Activated naive CD8-positive, alpha-beta T cell treated with anti-CD3 and anti-CD28 coated beads, Interleukin-2, amount 50 U/mL, for 24 hours (primary cell): ENCODE data around the gene IL22RA2.
"Not testable (repeated sequence)": the region's sequence is repeated elsewhere in the genome, so short reads cannot be mapped to it uniquely, and the experiment has no call there.

Source experiments
- ATAC-seq: fragments of 150-1000 bp; cut with Tn5 transposase; one replicate; pipeline ENCODE4 v1.10.0; 2021
- DNase-seq: peaks from one replicate; pipeline ENCODE4 v3.0.0; 2021
- H3K27ac Mint-ChIP-seq: one replicate; pipeline ENCODE4 v1.8.0; 2021; ENCODE audit warnings: mild to moderate bottlenecking, mixed read lengths
- H3K27me3 Mint-ChIP-seq: one replicate; pipeline ENCODE4 v1.8.0; 2021; ENCODE audit warnings: mixed read lengths
- H3K36me3 Mint-ChIP-seq: one replicate; pipeline ENCODE4 v1.8.0; 2021; ENCODE audit warnings: low read depth, mixed read lengths
- H3K4me1 Mint-ChIP-seq: one replicate; pipeline ENCODE4 v1.8.0; 2021; ENCODE audit warnings: mixed read lengths
- H3K4me3 Mint-ChIP-seq: one replicate; pipeline ENCODE4 v1.8.0; 2021; ENCODE audit warnings: mild to moderate bottlenecking, moderate library complexity, mixed read lengths
- H3K9me3 Mint-ChIP-seq: one replicate; pipeline ENCODE4 v1.8.0; 2021; ENCODE audit warnings: mixed read lengths

The IL22RA2 gene

GRCh38 chr6:137173501-137173900 is at the start of gene IL22RA2:
TSS of gene IL22RA2 (minus strand) at chr6:137173644. CDS start at chr6:137161749, 11,895 bp downstream.
- no peaks in the 10 kb centered on the region for H3K36me3 Mint-ChIP-seq
- H3K27me3 Mint-ChIP-seq, result peaks cover 5% of the 10 kb centered on the region
- no peak for ATAC-seq
- H3K4me1 Mint-ChIP-seq, result peaks cover 25% of the 10 kb centered on the region
- no peaks in the 10 kb centered on the region for H3K9me3 Mint-ChIP-seq
- DNase-seq, result no peak
- peak within 1 kb of the TSS; percentile 80 for H3K27ac Mint-ChIP-seq
- H3K4me3 Mint-ChIP-seq, result no peak within 1 kb of the TSS

GRCh38 chr6:137222381-137222780 is 48.9 kb upstream of the IL22RA2 start:
- ATAC-seq (no peak), DNase-seq (no peak)
- H3K27me3 Mint-ChIP-seq, result no peaks in the 10 kb centered on the region
- H3K9me3 Mint-ChIP-seq, result no peaks in the 10 kb centered on the region
- peaks cover 61% of the 10 kb centered on the region for H3K4me1 Mint-ChIP-seq
- peaks cover 7% of the 10 kb centered on the region for H3K36me3 Mint-ChIP-seq
- no peak overlapping the region for H3K4me3 Mint-ChIP-seq
- no peak overlapping the region for H3K27ac Mint-ChIP-seq

- H3K4me1 Mint-ChIP-seq, result peaks cover 67% of the 10 kb centered on the region
- no peaks in the 10 kb centered on the region for H3K9me3 Mint-ChIP-seq
- H3K27ac Mint-ChIP-seq, result peak overlapping the region; percentile 76
- H3K4me3 Mint-ChIP-seq, result peak overlapping the region; percentile 100
- no peak for DNase-seq
- no peaks in the 10 kb centered on the region for H3K27me3 Mint-ChIP-seq
- ATAC-seq, result no peak
- H3K36me3 Mint-ChIP-seq, result peaks cover 9% of the 10 kb centered on the region
Observed at GRCh38 chr6:137219664-137220252, 46.3 kb upstream of the IL22RA2 start.

- peak within 1 kb of the TSS; percentile 99 for H3K27ac Mint-ChIP-seq
- peak; percentile 99 for DNase-seq
- H3K36me3 Mint-ChIP-seq, result peaks cover 9% of the 10 kb centered on the region
- peak within 1 kb of the TSS; percentile 100 for H3K4me3 Mint-ChIP-seq
- ATAC-seq, result peak; percentile 89
- no peaks in the 10 kb centered on the region for H3K9me3 Mint-ChIP-seq
- H3K4me1 Mint-ChIP-seq, result peaks cover 66% of the 10 kb centered on the region
- no peaks in the 10 kb centered on the region for H3K27me3 Mint-ChIP-seq
Observed at GRCh38 chr6:137218917-137219663, 45.6 kb upstream of the IL22RA2 start, which contains the start of gene IFNGR1. TSS of gene IFNGR1 (minus strand) at chr6:137219385. CDS start at chr6:137219327, 58 bp downstream.

GRCh38 chr6:137218473-137218916 is 45.1 kb upstream of the IL22RA2 start:
- Mint-ChIP-seq H3K27me3 (no peaks in the 10 kb centered on the region), H3K36me3 (peaks cover 13% of the 10 kb centered on the region), H3K4me1 (peaks cover 66% of the 10 kb centered on the region), H3K9me3 (no peaks in the 10 kb centered on the region), H3K4me3 (peak overlapping the region; percentile 100), H3K27ac (peak overlapping the region; percentile 99)
- peak; percentile 37 for DNase-seq
- ATAC-seq, result peak; percentile 83

GRCh38 chr6:137217801-137218472 is 44.5 kb upstream of the IL22RA2 start:
- H3K9me3 Mint-ChIP-seq, result no peaks in the 10 kb centered on the region
- peak overlapping the region; percentile 99 for H3K27ac Mint-ChIP-seq
- ATAC-seq, result no peak
- no peak for DNase-seq
- no peaks in the 10 kb centered on the region for H3K27me3 Mint-ChIP-seq
- H3K36me3 Mint-ChIP-seq, result peaks cover 13% of the 10 kb centered on the region
- peaks cover 67% of the 10 kb centered on the region for H3K4me1 Mint-ChIP-seq
- H3K4me3 Mint-ChIP-seq, result peak overlapping the region; percentile 100

- Mint-ChIP-seq H3K36me3 (peaks cover 15% of the 10 kb centered on the region), H3K27ac (no peak overlapping the region), H3K4me3 (peak overlapping the region; percentile 100), H3K27me3 (no peaks in the 10 kb centered on the region), H3K4me1 (peaks cover 74% of the 10 kb centered on the region), H3K9me3 (no peaks in the 10 kb centered on the region)
- DNase-seq (no peak), ATAC-seq (no peak)
Observed at GRCh38 chr6:137216875-137217553, 43.6 kb upstream of the IL22RA2 start.

GRCh38 chr6:137216106-137216505 is 42.7 kb upstream of the IL22RA2 start:
- ATAC-seq (no peak), DNase-seq (no peak)
- Mint-ChIP-seq H3K27me3 (no peaks in the 10 kb centered on the region), H3K4me1 (peaks cover 80% of the 10 kb centered on the region), H3K4me3 (peak overlapping the region; percentile 100), H3K36me3 (peaks cover 19% of the 10 kb centered on the region), H3K9me3 (no peaks in the 10 kb centered on the region), H3K27ac (no peak overlapping the region)

GRCh38 chr6:137215630-137216029 is 42.2 kb upstream of the IL22RA2 start:
- H3K27me3 Mint-ChIP-seq, H3K27ac Mint-ChIP-seq, H3K9me3 Mint-ChIP-seq, H3K4me3 Mint-ChIP-seq, ATAC-seq, DNase-seq: not testable (repeated sequence)
- H3K36me3 Mint-ChIP-seq, result peaks cover 19% of the 10 kb centered on the region
- H3K4me1 Mint-ChIP-seq, result peaks cover 78% of the 10 kb centered on the region

GRCh38 chr6:137214931-137215330 is 41.5 kb upstream of the IL22RA2 start:
- H3K27ac Mint-ChIP-seq, result no peak overlapping the region
- DNase-seq (no peak), ATAC-seq (no peak)
- H3K9me3 Mint-ChIP-seq, result peaks cover 6% of the 10 kb centered on the region
- peaks cover 23% of the 10 kb centered on the region for H3K36me3 Mint-ChIP-seq
- no peak overlapping the region for H3K4me3 Mint-ChIP-seq
- H3K4me1 Mint-ChIP-seq, result peaks cover 71% of the 10 kb centered on the region
- no peaks in the 10 kb centered on the region for H3K27me3 Mint-ChIP-seq

GRCh38 chr6:137213813-137214212 is 40.4 kb upstream of the IL22RA2 start:
- Mint-ChIP-seq H3K36me3 (peaks cover 33% of the 10 kb centered on the region), H3K27me3 (no peaks in the 10 kb centered on the region), H3K9me3 (peaks cover 17% of the 10 kb centered on the region)

GRCh38 chr6:137213331-137213740 is 39.9 kb upstream of the IL22RA2 start:
- no peak overlapping the region for H3K27ac Mint-ChIP-seq
- no peaks in the 10 kb centered on the region for H3K27me3 Mint-ChIP-seq
- peaks cover 32% of the 10 kb centered on the region for H3K36me3 Mint-ChIP-seq
- DNase-seq, result no peak
- no peak overlapping the region for H3K4me3 Mint-ChIP-seq
- peaks cover 17% of the 10 kb centered on the region for H3K9me3 Mint-ChIP-seq
- peaks cover 64% of the 10 kb centered on the region for H3K4me1 Mint-ChIP-seq
- ATAC-seq, result no peak

More at GRCh38 chr6:137213813-137214212, 40.4 kb upstream of the IL22RA2 start:
- Mint-ChIP-seq H3K27ac (no peak overlapping the region), H3K4me1 (peaks cover 69% of the 10 kb centered on the region), H3K4me3 (no peak overlapping the region)
- ATAC-seq (no peak), DNase-seq (no peak)

GRCh38 chr6:137211910-137212309 is 38.5 kb upstream of the IL22RA2 start:
- Mint-ChIP-seq H3K36me3 (peaks cover 37% of the 10 kb centered on the region), H3K27ac (no peak overlapping the region), H3K4me1 (peaks cover 53% of the 10 kb centered on the region), H3K4me3 (no peak overlapping the region), H3K9me3 (peaks cover 17% of the 10 kb centered on the region), H3K27me3 (no peaks in the 10 kb centered on the region)
- ATAC-seq (no peak), DNase-seq (no peak)

- Mint-ChIP-seq H3K27ac (no peak overlapping the region), H3K36me3 (peaks cover 41% of the 10 kb centered on the region), H3K27me3 (no peaks in the 10 kb centered on the region), H3K9me3 (peaks cover 17% of the 10 kb centered on the region), H3K4me3 (no peak overlapping the region), H3K4me1 (peaks cover 51% of the 10 kb centered on the region)
- ATAC-seq (no peak), DNase-seq (no peak)
Observed at GRCh38 chr6:137210903-137211302, 37.5 kb upstream of the IL22RA2 start.
